IMR-90 (cell line): Measurements from ENCODE around the gene USP25. TPM values are rescaled to one million over a fixed set of nuclear protein-coding genes. Genes with fewer than 3 reads are reported as not detected.
"Not testable (repeated sequence)": the region's sequence is repeated elsewhere in the genome, so short reads cannot be mapped to it uniquely, and the experiment has no call there.

Experiments used
- ATAC-seq: fragments of 200-7000 bp; cut with Tn5 transposase; 2 replicates; pipeline ENCODE4 v1.9.1; 2020; ENCODE audit warnings: low read depth, mild to moderate bottlenecking, moderate library complexity
- BruUV-seq: library from RNA; stranded (reverse); fragments of 400-500 nt; replicated peaks from 2 replicates; lab custom pipeline; 2021; lab: Mats Ljungman, UMichigan
- CTCF ChIA-PET: fragments of 300-600 bp; formaldehyde crosslinking; extraction: SDS; loops from one replicate; lab custom pipeline; 2021; ENCODE audit warnings: antibody characterized with exemption; lab: Yijun Ruan, JAX
- POLR2A ChIA-PET: fragments of 300-600 bp; sonication (Branson Sonifier 250); formaldehyde crosslinking; loops from one replicate; lab custom pipeline; 2022; ENCODE audit warnings: antibody characterized with exemption; ENCODE audit not compliant: unreplicated experiment; lab: Charles Lee
- DNase-seq: peaks from one replicate; pipeline ENCODE4 v3.0.0; 2013
- H2AFZ ChIP-seq: replicated peaks from 2 replicates; pipeline ENCODE3; 2013; ENCODE audit warnings: low read length, mild to moderate bottlenecking; ENCODE audit not compliant: poor library complexity
- H2AK5ac ChIP-seq: 2 replicates; pipeline ENCODE4 v1.6.1; 2013; ENCODE audit warnings: low read depth, low read length, inconsistent platforms
- H2AK9ac ChIP-seq: replicated peaks from 2 replicates; pipeline ENCODE3; 2013; ENCODE audit warnings: mild to moderate bottlenecking, low read depth, low read length, moderate library complexity; ENCODE audit not compliant: poor library complexity
- H2BK120ac ChIP-seq: 2 replicates; pipeline ENCODE4 v1.6.1; 2013; ENCODE audit warnings: low read depth, low read length, inconsistent platforms
- H2BK15ac ChIP-seq: 3 replicates; pipeline ENCODE4 v1.6.1; 2013; ENCODE audit warnings: low read depth, low read length, inconsistent platforms
- H2BK20ac ChIP-seq: 2 replicates; pipeline ENCODE4 v1.6.1; 2013; ENCODE audit warnings: low read depth, mild to moderate bottlenecking, inconsistent platforms, low read length, moderate library complexity
- H2BK5ac ChIP-seq: 2 replicates; pipeline ENCODE4 v1.6.1; 2013; ENCODE audit warnings: mild to moderate bottlenecking, low read depth, low read length, inconsistent platforms; ENCODE audit not compliant: poor library complexity, severe bottlenecking
- H3K14ac ChIP-seq: replicated peaks from 2 replicates; pipeline ENCODE4 v1.6.1; 2013; ENCODE audit warnings: low read depth, low read length, inconsistent platforms
- H3K18ac ChIP-seq: 2 replicates; pipeline ENCODE4 v1.6.1; 2013; ENCODE audit warnings: low read depth, low read length, control low read depth
- H3K23ac ChIP-seq: 2 replicates; pipeline ENCODE4 v1.6.1; 2013; ENCODE audit warnings: low read depth, low read length, inconsistent platforms
- H3K27ac ChIP-seq: 2 replicates; pipeline ENCODE4 v1.5.1; 2013; ENCODE audit warnings: mild to moderate bottlenecking, control low read depth, low read length; ENCODE audit not compliant: insufficient read depth
- H3K27me3 ChIP-seq: 2 replicates; pipeline ENCODE4 v1.6.1; 2013; ENCODE audit warnings: low read length; ENCODE audit not compliant: control insufficient read depth, insufficient read depth
- H3K36me3 ChIP-seq: 2 replicates; pipeline ENCODE4 v1.6.1; 2013; ENCODE audit warnings: low read length, mixed read lengths; ENCODE audit not compliant: control insufficient read depth, insufficient read depth
- H3K4ac ChIP-seq: 2 replicates; pipeline ENCODE4 v1.6.1; 2013; ENCODE audit warnings: low read depth, low read length, inconsistent platforms
- H3K4me1 ChIP-seq: 2 replicates; pipeline ENCODE4 v1.6.1; 2013; ENCODE audit warnings: low read length, mixed read lengths; ENCODE audit not compliant: control insufficient read depth, insufficient read depth
- H3K4me2 ChIP-seq: 2 replicates; pipeline ENCODE4 v1.6.1; 2013; ENCODE audit warnings: low read depth, mild to moderate bottlenecking, control low read depth, low read length, moderate library complexity
- H3K4me3 ChIP-seq: 2 replicates; pipeline ENCODE4 v1.5.1; 2013; ENCODE audit warnings: low read depth, mild to moderate bottlenecking, control low read depth, low read length, moderate library complexity; ENCODE audit not compliant: insufficient read depth
- H3K56ac ChIP-seq: 2 replicates; pipeline ENCODE4 v1.6.1; 2013; ENCODE audit warnings: low read length, inconsistent platforms; ENCODE audit not compliant: insufficient read depth; ENCODE audit errors: extremely low read depth
- H3K79me1 ChIP-seq, 2 experiments: 2 replicates each; pipeline ENCODE4 v1.6.1; 2013; ENCODE audit warnings: low read length in 2 of 2, inconsistent platforms in 1 of 2, low read depth in 1 of 2
- H3K9ac ChIP-seq: 2 replicates; pipeline ENCODE4 v1.6.1; 2013; ENCODE audit warnings: low read depth, low read length, control low read depth
- H3K9me1 ChIP-seq: 2 replicates; pipeline ENCODE4 v1.6.1; 2013; ENCODE audit warnings: low read length, inconsistent platforms; ENCODE audit not compliant: insufficient read depth
- H3K9me3 ChIP-seq: 2 replicates; pipeline ENCODE4 v1.6.1; 2013; ENCODE audit warnings: low read length; ENCODE audit not compliant: control insufficient read depth, insufficient read depth
- H4K20me1 ChIP-seq: 2 replicates; pipeline ENCODE4 v1.6.1; 2013; ENCODE audit warnings: low read length, inconsistent platforms; ENCODE audit not compliant: insufficient read depth
- H4K5ac ChIP-seq: 2 replicates; pipeline ENCODE4 v1.6.1; 2013; ENCODE audit warnings: mild to moderate bottlenecking, low read depth, low read length, control low read depth
- H4K8ac ChIP-seq, 2 experiments: 2 replicates each; pipeline ENCODE4 v1.6.1; 2013; ENCODE audit warnings: low read depth in 2 of 2, low read length in 2 of 2, control low read depth in 1 of 2, inconsistent platforms in 1 of 2
- H4K91ac ChIP-seq: 2 replicates; pipeline ENCODE4 v1.6.1; 2013; ENCODE audit warnings: low read depth, low read length, inconsistent platforms; ENCODE audit not compliant: insufficient read depth
- WGBS, 2 experiments: methylation state at CpG; one replicate each; pipeline versions ENCODE4 v1.1.5 to v1.1.7; 2013; ENCODE audit warnings: missing lambda C conversion rate in 2 of 2; ENCODE audit not compliant: insufficient read length in 1 of 2; ENCODE audit errors: extremely low coverage in 2 of 2; 5-methylcytosine and 5-hydroxymethylcytosine counted together
- dilution Hi-C: fragments of 300-500 bp; cut with HindIII; formaldehyde crosslinking; loops from one replicate; pipeline ENCODE4 v1.14.3; 2018; ENCODE audit warnings: low sequenced_read_pairs; ENCODE audit not compliant: unreplicated experiment
- in situ Hi-C: fragments of 300-500 bp; cut with MboI; formaldehyde crosslinking; loops from 3 replicates; pipeline ENCODE4 v1.14.3; 2019; ENCODE audit warnings: low sequenced_read_pairs, inconsistent platforms, mixed read lengths
- intact Hi-C: fragments of 100-400 bp; cut with micrococcal nuclease; formaldehyde crosslinking; loops from 2 replicates; pipeline ENCODE4 v1.10.0; 2022
- polyA plus RNA-seq, 3 experiments: library from polyadenylated mRNA; depleted of rRNA; stranded (reverse); fragments of >200 nt; gene quantifications; 2 replicates each; pipeline ENCODE4 v1.2.3, GENCODE V29; 2012; ENCODE audit warnings: low replicate concordance in 1 of 3
- total RNA-seq: library from RNA; depleted of rRNA; stranded (reverse); fragments of >200 nt; gene quantifications from 2 replicates; pipeline ENCODE4 v1.2.3, GENCODE V29; 2012

USP25 gene
- total and polyA plus RNA-seq, 2 of the 4 experiments (the other 2 are of a cell fraction), result 9.3 to 23.3 TPM

DNA sequence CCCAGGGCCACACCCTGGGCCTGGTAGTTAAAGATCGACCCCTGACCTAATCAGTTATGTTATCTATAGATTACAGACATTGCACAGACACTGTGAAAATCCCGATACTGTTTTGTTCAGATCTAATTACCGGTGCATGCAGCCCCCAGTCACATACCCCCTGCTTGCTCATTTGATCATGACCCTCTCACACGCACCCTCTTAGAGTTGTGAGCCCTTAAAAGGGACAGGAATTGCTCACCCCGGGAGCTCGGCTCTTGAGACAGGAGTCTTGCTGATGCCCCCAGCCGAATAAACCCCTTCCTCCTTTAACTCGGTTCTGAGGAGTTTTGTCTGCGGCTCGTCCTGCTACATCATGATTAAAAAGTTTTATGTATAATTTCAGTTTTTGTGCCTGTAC lies 9.0 kb downstream of the USP25 start:
- H4K5ac ChIP-seq, H2BK15ac ChIP-seq, POLR2A ChIA-PET, H3K27ac ChIP-seq, H2BK20ac ChIP-seq, ATAC-seq, H3K27me3 ChIP-seq, H3K4ac ChIP-seq, H3K4me1 ChIP-seq, H3K14ac ChIP-seq, H3K18ac ChIP-seq, H3K4me2 ChIP-seq, H4K8ac ChIP-seq, H3K56ac ChIP-seq, H3K9ac ChIP-seq, H2AFZ ChIP-seq, H3K9me1 ChIP-seq, DNase-seq, H2BK120ac ChIP-seq, H2AK5ac ChIP-seq, H3K4me3 ChIP-seq, dilution Hi-C loops, CTCF ChIA-PET, in situ Hi-C loops, H2AK9ac ChIP-seq, H3K9me3 ChIP-seq, BruUV-seq, H4K91ac ChIP-seq, H3K23ac ChIP-seq, H3K36me3 ChIP-seq, H2BK5ac ChIP-seq: not testable (repeated sequence)
- Histone ChIP-seq H4K20me1 (peaks cover 31% of the 10 kb centered on the region), H3K79me1 (peaks cover 24 to 44% of the 10 kb centered on the region in 2 experiments; a peak in 3 of 4 replicates)
- no CpG with 5 or more reads among the region's 10 CpGs for WGBS, 2 experiments
- intact Hi-C loops, result loop anchor here (5.0 kb wide), 1 partner anchor 39 kb away; no protein-coding TSS in a partner anchor
